Measurements from ENCODE around the gene ATG9A. TPM values are rescaled to one million over a fixed set of nuclear protein-coding genes. Genes with fewer than 3 reads are reported as not detected.

The ATG9A gene
- total and polyA plus RNA-seq, 2 donors (not counting 1 experiment from before 2014, with no cell fraction given) = 41.8 to 65.5 TPM

DNA sequence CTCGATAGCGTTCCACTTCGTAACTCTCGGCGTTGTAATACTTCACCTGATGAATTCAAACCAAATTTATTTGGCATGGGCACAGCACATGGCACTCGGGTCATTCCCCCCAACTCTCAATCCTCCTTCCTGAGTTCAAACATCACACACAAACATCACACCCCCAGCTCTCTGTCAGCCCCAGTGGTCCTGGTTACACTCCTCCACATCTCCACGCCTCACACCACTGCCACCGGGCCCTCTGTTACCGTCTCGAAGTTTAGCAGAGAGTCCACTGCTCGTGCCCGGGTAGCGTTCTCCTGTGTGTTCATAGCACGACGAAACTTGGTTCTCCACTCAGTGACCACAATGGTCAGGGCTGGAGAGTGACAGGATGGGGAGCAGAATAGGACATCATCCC is 15.3 kb downstream of the ATG9A start:
- TF ChIP-seq CTCF (IDR thresholded peaks at IDR 0.05) (no peak), EZH2 (IDR thresholded peaks at IDR 0.05; ENCODE audit: borderline replicate concordance, insufficient read depth, low read depth, low read length, poor library complexity, severe bottlenecking) (no peak)
- peaks cover 3 to 8% of the 10 kb centered on the region in 2 experiments for H3K36me3 ChIP-seq (replicated peaks in 1 of 2; ENCODE audit: control extremely low read depth in 1 of 2, control insufficient read depth in 1 of 2, extremely low read depth in 1 of 2, insufficient read depth in 2 of 2, low read length in 1 of 2)
- 97% methylated on average over 12 of the region's 15 CpGs for WGBS (ENCODE audit: insufficient coverage)
- no peak overlapping the region for H3K9ac ChIP-seq (ENCODE audit: low read length)
- H4K20me1 ChIP-seq (ENCODE audit: control insufficient read depth, insufficient read depth, low read length, poor library complexity, severe bottlenecking) = peaks cover under 1% of the 10 kb centered on the region
- no peak overlapping the region for H3K27ac ChIP-seq (ENCODE audit: low read length in 2 of 2)
- H3K9me3 ChIP-seq (ENCODE audit: control extremely low read depth in 1 of 3, control insufficient read depth in 2 of 3, insufficient read depth in 1 of 3, low read length in 2 of 3) = no peaks in the 10 kb centered on the region
- H3K4me3 Mint-ChIP-seq = no peak overlapping the region
- H3K27me3 Mint-ChIP-seq = no peaks in the 10 kb centered on the region
- H3K4me3 ChIP-seq (ENCODE audit: control extremely low read depth in 1 of 5, extremely low read depth in 1 of 5, insufficient read depth in 1 of 5, low read depth in 2 of 5, low read length in 4 of 5) = no peak overlapping the region
- H2AFZ ChIP-seq (ENCODE audit: insufficient read depth, low read depth, low read length, poor library complexity, severe bottlenecking) = no peak overlapping the region
- CTCF ChIA-PET = interaction anchor here (1.0 to 7.3 kb wide), 5 partner anchors 38 to 65 kb away, joined by 3 to 65 read pairs (median 5); partner anchors contain the start of genes DNAJB2, NHEJ1 and TUBA4A
- no peaks in the 10 kb centered on the region for H3K9me3 Mint-ChIP-seq (ENCODE audit: insufficient read depth)
- no peaks in the 10 kb centered on the region for H3K79me2 ChIP-seq (ENCODE audit: control insufficient read depth, insufficient read depth, low read length)
- POLR2A ChIA-PET = no interaction called here
- H3K4me1 ChIP-seq (ENCODE audit: control insufficient read depth in 2 of 2, insufficient read depth in 2 of 2, low read length in 2 of 2) = peaks cover 15 to 23% of the 10 kb centered on the region in 2 donors
- H3K4me1 Mint-ChIP-seq = peaks cover 23% of the 10 kb centered on the region
- H3K27ac Mint-ChIP-seq = no peak overlapping the region
- intact Hi-C loops (cut with micrococcal nuclease) = no loop called here
- DNase-seq = no peak
- no peaks in the 10 kb centered on the region for H3K27me3 ChIP-seq (replicated peaks in 1 of 4; ENCODE audit: control extremely low read depth in 1 of 4, control insufficient read depth in 3 of 4, insufficient read depth in 4 of 4, low read length in 3 of 4)
- no peak overlapping the region for H3K4me2 ChIP-seq (replicated peaks; ENCODE audit: low read depth, low read length, poor library complexity, severe bottlenecking)
- ATAC-seq (ENCODE audit: low read depth) = no peak

- Histone ChIP-seq H3K79me2 (ENCODE audit: control insufficient read depth, insufficient read depth, low read length) (no peaks in the 10 kb centered on the region), H2AFZ (ENCODE audit: insufficient read depth, low read depth, low read length, poor library complexity, severe bottlenecking) (no peak overlapping the region), H3K4me3 (ENCODE audit: control extremely low read depth in 1 of 5, extremely low read depth in 1 of 5, insufficient read depth in 1 of 5, low read depth in 2 of 5, low read length in 4 of 5) (no peak overlapping the region), H3K9ac (ENCODE audit: low read length) (no peak overlapping the region), H3K9me3 (ENCODE audit: control extremely low read depth in 1 of 3, control insufficient read depth in 2 of 3, insufficient read depth in 1 of 3, low read length in 2 of 3) (no peaks in the 10 kb centered on the region), H3K27me3 (replicated peaks in 1 of 4; ENCODE audit: control extremely low read depth in 1 of 4, control insufficient read depth in 3 of 4, insufficient read depth in 4 of 4, low read length in 3 of 4) (no peaks in the 10 kb centered on the region), H4K20me1 (ENCODE audit: control insufficient read depth, insufficient read depth, low read length, poor library complexity, severe bottlenecking) (no peaks in the 10 kb centered on the region), H3K27ac (ENCODE audit: low read length in 2 of 2) (no peak overlapping the region), H3K4me2 (replicated peaks; ENCODE audit: low read depth, low read length, poor library complexity, severe bottlenecking) (no peak overlapping the region), H3K4me1 (ENCODE audit: control insufficient read depth in 2 of 2, insufficient read depth in 2 of 2, low read length in 2 of 2) (peaks cover 14 to 20% of the 10 kb centered on the region in 2 donors), H3K36me3 (replicated peaks in 1 of 2; ENCODE audit: control extremely low read depth in 1 of 2, control insufficient read depth in 1 of 2, extremely low read depth in 1 of 2, insufficient read depth in 2 of 2, low read length in 1 of 2) (peaks cover 4 to 13% of the 10 kb centered on the region in 2 experiments)
- Mint-ChIP-seq H3K4me1 (peaks cover 20% of the 10 kb centered on the region), H3K27ac (no peak overlapping the region), H3K27me3 (no peaks in the 10 kb centered on the region), H3K4me3 (no peak overlapping the region), H3K9me3 (ENCODE audit: insufficient read depth) (no peaks in the 10 kb centered on the region)
- POLR2A ChIA-PET = no interaction called here
- 99% methylated on average over 10 of the region's 10 CpGs for WGBS (ENCODE audit: insufficient coverage)
- ATAC-seq (ENCODE audit: low read depth) (no peak), DNase-seq (no peak)
- TF ChIP-seq CTCF (IDR thresholded peaks at IDR 0.05) (no peak), EZH2 (IDR thresholded peaks at IDR 0.05; ENCODE audit: borderline replicate concordance, insufficient read depth, low read depth, low read length, poor library complexity, severe bottlenecking) (no peak)
- intact Hi-C loops (cut with micrococcal nuclease) = no loop called here
- CTCF ChIA-PET = interaction anchor here (1.0 to 7.3 kb wide), 6 partner anchors 39 to 81 kb away, joined by 3 to 65 read pairs (median 12); partner anchors contain the start of genes DNAJB2, NHEJ1, SLC23A3 and TUBA4A
Measured at GRCh38 chr2:219213486-219214071, 15.9 kb downstream of the ATG9A start.
